GM18867 (cell line): ENCODE measurements around the gene UTF1.

ENCODE experiments used
- ATAC-seq: cut with Tn5 transposase; IDR thresholded peaks from one replicate; pipeline ENCODE4 v1.9.1; 2021; ENCODE audit warnings: mild to moderate bottlenecking, moderate library complexity; ENCODE audit not compliant: unreplicated experiment

The UTF1 gene

GRCh38 chr10:133196936-133197758 is 32.9 kb upstream of the UTF1 start:
- ATAC-seq = no peak

GRCh38 chr10:133197786-133198185 is 32.2 kb upstream of the UTF1 start:
- no peak for ATAC-seq

- ATAC-seq = no peak
These were observed 31.8 kb upstream of the UTF1 start for GRCh38 chr10:133198206-133198605.

GRCh38 chr10:133198621-133199487 is 31.2 kb upstream of the UTF1 start:
- no peak for ATAC-seq

GRCh38 chr10:133199488-133199885 is 30.5 kb upstream of the UTF1 start:
- no peak for ATAC-seq

- no peak for ATAC-seq
These were observed 29.9 kb upstream of the UTF1 start for GRCh38 chr10:133199992-133200611.

- no peak for ATAC-seq
These were observed 29.4 kb upstream of the UTF1 start for GRCh38 chr10:133200621-133201031.

GRCh38 chr10:133201151-133201947 is 28.7 kb upstream of the UTF1 start:
- no peak for ATAC-seq

GRCh38 chr10:133201948-133202725 is 27.9 kb upstream of the UTF1 start:
- ATAC-seq = no peak

GRCh38 chr10:133202778-133203651 is 27.0 kb upstream of the UTF1 start:
- ATAC-seq = no peak

GRCh38 chr10:133203652-133204195 is 26.3 kb upstream of the UTF1 start:
- ATAC-seq = no peak

GRCh38 chr10:133204226-133205015 is 25.6 kb upstream of the UTF1 start:
- no peak for ATAC-seq

GRCh38 chr10:133205146-133205545 is 24.9 kb upstream of the UTF1 start:
- ATAC-seq = no peak

GRCh38 chr10:133206356-133207040 is 23.5 kb upstream of the UTF1 start:
- ATAC-seq = no peak

GRCh38 chr10:133207041-133207600 is 22.9 kb upstream of the UTF1 start:
- ATAC-seq = no peak

GRCh38 chr10:133207627-133208026 is 22.4 kb upstream of the UTF1 start:
- ATAC-seq = no peak

- ATAC-seq = no peak
These were observed 21.6 kb upstream of the UTF1 start for GRCh38 chr10:133208466-133208865.
